NCI-H2081 treated with DMSO at 0.1 percent for 48 hours (cell line): ENCODE data around the gene NID2.

ENCODE experiments used
- DNase-seq: peaks from one replicate; lab custom pipeline; 2025; lab: John Stamatoyannopoulos, UW

The NID2 gene

DNA sequence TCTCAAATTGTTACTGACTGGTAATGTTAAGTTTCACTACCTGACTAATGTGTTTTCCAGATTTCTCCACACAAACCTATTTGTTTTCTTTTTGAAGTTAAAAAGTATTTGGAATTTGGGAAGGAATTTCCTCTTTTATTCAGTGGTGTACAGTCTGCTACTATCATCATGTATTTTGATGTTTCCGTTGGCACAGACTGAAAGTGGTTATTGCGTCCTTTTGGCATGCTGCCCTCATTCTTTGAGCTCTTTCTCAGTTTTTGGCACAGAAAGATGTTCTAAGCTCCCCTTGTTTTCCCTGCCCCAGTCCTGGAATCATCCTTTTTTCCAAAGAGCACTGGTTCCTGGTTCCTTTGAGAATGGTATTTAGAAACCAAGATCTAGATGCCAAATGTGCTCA lies 110.9 kb downstream of the NID2 start:
- no peak for DNase-seq
